ENCODE measurements around the gene RNF149.

The RNF149 gene

GRCh38 chr2:101231240-101231639 lies 77.3 kb downstream of the RNF149 start:
- DNase-seq (ENCODE audit: low read depth in 2 of 2) = no peak

GRCh38 chr2:101230541-101231001 lies 77.9 kb downstream of the RNF149 start:
- DNase-seq (ENCODE audit: low read depth in 2 of 2) = no peak

All from stimulated activated CD4-positive, alpha-beta T cell treated with anti-CD3 and anti-CD28 coated beads, Interleukin-4, amount 100 ng/mL, for 48 hours (primary cell).